Subcutaneous adipose tissue (tissue), 4 donors: Measurements from ENCODE around the gene BCL6B. TPM values are rescaled to one million over a fixed set of nuclear protein-coding genes. Genes with fewer than 3 reads are reported as not detected.

Experiments used
- total RNA-seq, 4 donors: library from RNA; depleted of rRNA; stranded (reverse); fragments of >200 nt; gene quantifications; one replicate each; pipeline ENCODE4 v1.1.0, GENCODE V29; 2016
- TF ChIP-seq, protein P1 (sequence below): fragments of 450-650 bp; IDR thresholded peaks from one replicate; pipeline ENCODE4 v1.5.1; 2016; ENCODE audit warnings: low read depth, mild to moderate bottlenecking, control low read depth, antibody characterized with exemption, moderate library complexity

BCL6B gene
- total RNA-seq, 4 donors from 2014 or later, result 1.5 to 12.1 (median 4.1) TPM

GRCh38 chr17:7063518-7064094 lies 40.8 kb downstream of the BCL6B start:
- TF ChIP-seq, protein P1, sequence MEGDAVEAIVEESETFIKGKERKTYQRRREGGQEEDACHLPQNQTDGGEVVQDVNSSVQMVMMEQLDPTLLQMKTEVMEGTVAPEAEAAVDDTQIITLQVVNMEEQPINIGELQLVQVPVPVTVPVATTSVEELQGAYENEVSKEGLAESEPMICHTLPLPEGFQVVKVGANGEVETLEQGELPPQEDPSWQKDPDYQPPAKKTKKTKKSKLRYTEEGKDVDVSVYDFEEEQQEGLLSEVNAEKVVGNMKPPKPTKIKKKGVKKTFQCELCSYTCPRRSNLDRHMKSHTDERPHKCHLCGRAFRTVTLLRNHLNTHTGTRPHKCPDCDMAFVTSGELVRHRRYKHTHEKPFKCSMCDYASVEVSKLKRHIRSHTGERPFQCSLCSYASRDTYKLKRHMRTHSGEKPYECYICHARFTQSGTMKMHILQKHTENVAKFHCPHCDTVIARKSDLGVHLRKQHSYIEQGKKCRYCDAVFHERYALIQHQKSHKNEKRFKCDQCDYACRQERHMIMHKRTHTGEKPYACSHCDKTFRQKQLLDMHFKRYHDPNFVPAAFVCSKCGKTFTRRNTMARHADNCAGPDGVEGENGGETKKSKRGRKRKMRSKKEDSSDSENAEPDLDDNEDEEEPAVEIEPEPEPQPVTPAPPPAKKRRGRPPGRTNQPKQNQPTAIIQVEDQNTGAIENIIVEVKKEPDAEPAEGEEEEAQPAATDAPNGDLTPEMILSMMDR, result no peak

- TF ChIP-seq, protein P1, result no peak
Measured at GRCh38 chr17:7064261-7064660, 41.4 kb downstream of the BCL6B start.

GRCh38 chr17:7067198-7067597 lies 44.3 kb downstream of the BCL6B start:
- TF ChIP-seq, protein P1, result no peak

GRCh38 chr17:7068268-7068667 lies 45.4 kb downstream of the BCL6B start:
- TF ChIP-seq, protein P1, result no peak

GRCh38 chr17:7070712-7071111 lies 47.9 kb downstream of the BCL6B start:
- TF ChIP-seq, protein P1, result no peak

GRCh38 chr17:7072406-7072805 lies 49.6 kb downstream of the BCL6B start:
- TF ChIP-seq, protein P1, result no peak

DNA sequence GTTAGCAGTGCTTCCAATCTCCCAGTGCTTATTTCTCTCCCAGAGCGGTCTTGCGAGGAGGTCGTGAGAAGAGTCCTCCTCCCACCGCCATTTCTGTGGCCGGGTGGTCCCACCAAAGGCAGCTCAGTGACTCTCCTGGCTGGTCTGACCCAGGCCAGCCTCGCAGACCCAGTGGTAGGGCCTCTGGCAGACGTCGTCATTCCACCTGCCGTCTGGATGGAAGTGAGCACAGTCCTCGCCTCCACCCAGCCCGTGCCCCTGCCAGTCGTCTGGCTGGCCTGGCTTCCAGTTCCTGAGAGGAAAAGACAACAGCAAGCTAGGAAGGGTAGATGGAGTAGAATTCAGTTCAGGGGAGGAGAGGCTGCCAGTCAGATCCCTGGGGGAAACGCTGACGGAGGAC lies 52.1 kb downstream of the BCL6B start:
- TF ChIP-seq, protein P1, result no peak
